ENCODE results near the gene CNOT11. TPM values are rescaled to one million over a fixed set of nuclear protein-coding genes. Genes with fewer than 3 reads are reported as not detected.
A peak's percentile ranks its signal among the peaks of the same experiment; 100 is the strongest.

The CNOT11 gene
- total and polyA plus RNA-seq, 2 of the 4 experiments (the other 2 are of a cell fraction): 36.4 to 55.8 TPM

DNA sequence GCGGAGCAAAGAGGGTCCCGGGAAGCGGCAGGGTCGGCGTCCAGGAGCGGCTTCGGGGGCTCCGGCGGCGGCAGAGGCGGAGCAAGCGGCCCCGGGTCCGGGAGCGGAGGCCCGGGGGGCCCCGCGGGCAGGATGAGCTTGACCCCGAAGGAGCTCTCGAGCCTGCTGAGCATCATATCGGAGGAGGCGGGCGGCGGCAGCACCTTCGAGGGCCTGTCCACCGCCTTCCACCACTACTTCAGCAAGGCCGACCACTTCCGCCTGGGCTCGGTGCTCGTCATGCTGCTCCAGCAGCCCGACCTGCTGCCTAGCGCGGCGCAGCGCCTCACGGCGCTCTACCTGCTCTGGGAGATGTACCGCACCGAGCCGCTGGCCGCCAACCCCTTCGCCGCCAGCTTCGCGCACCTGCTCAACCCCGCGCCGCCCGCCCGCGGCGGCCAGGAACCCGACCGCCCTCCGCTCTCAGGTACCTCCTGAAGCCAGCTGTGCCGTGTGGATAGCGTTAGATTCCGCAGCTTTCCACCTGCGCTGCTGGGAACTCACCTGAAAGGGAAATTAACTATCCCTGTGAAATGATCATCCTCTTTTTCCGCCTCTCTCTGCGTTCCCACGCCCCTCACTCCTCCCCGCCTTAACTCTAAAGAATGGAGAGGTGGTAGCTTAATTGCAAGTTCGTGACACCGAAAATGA lies 472 bp downstream of the CNOT11 start:
- in situ Hi-C loops (cut with MboI; ENCODE audit: low sequenced_read_pairs): no loop called here
- TF ChIP-seq CTCF (conservative IDR thresholded peaks at IDR 0.05; ENCODE audit: low read depth, low read length) (no peak), BHLHE40 (IDR thresholded peaks at IDR 0.05; ENCODE audit: low read depth, low read length) (no peak), CHD1 (IDR thresholded peaks at IDR 0.05; ENCODE audit: low read depth, low read length) (no peak), RCOR1 (IDR thresholded peaks at IDR 0.05; ENCODE audit: insufficient replicate concordance, low read length) (no peak), MAFK (IDR thresholded peaks at IDR 0.05; ENCODE audit: low read depth, low read length) (no peak), RFX5 (IDR thresholded peaks at IDR 0.05; ENCODE audit: low read depth, low read length) (no peak), FOS (IDR thresholded peaks at IDR 0.05; ENCODE audit: low read depth, low read length) (no peak), POLR2A (IDR thresholded peaks at IDR 0.05; ENCODE audit: low read depth, low read length) (no peak; the same call in 1 of the 2 replicates), SMC3 (IDR thresholded peaks at IDR 0.05; ENCODE audit: low read depth, low read length) (no peak), MAZ (IDR thresholded peaks at IDR 0.05; ENCODE audit: borderline replicate concordance, low read depth, low read length) (no peak), MXI1 (IDR thresholded peaks at IDR 0.05; ENCODE audit: borderline replicate concordance, low read depth, low read length) (no peak), CEBPB (IDR thresholded peaks at IDR 0.05; ENCODE audit: low read depth, low read length) (no peak), NFE2L2 (IDR thresholded peaks at IDR 0.05; ENCODE audit: low read depth, low read length) (no peak)
- TF ChIP-seq, protein P1, sequence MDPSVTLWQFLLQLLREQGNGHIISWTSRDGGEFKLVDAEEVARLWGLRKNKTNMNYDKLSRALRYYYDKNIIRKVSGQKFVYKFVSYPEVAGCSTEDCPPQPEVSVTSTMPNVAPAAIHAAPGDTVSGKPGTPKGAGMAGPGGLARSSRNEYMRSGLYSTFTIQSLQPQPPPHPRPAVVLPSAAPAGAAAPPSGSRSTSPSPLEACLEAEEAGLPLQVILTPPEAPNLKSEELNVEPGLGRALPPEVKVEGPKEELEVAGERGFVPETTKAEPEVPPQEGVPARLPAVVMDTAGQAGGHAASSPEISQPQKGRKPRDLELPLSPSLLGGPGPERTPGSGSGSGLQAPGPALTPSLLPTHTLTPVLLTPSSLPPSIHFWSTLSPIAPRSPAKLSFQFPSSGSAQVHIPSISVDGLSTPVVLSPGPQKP (IDR thresholded peaks at IDR 0.05; ENCODE audit: borderline replicate concordance, low read depth, low read length): no peak

More for the DNA sequence above, 472 bp downstream of the CNOT11 start:
- ChIA-PET CTCF (no interaction called here), POLR2A (ENCODE audit: unreplicated experiment) (interaction anchor here (0.6 kb wide), 1 partner anchor 56 kb away, joined by 12 read pairs; no protein-coding TSS in a partner anchor)
- Histone ChIP-seq H4K8ac (ENCODE audit: low read depth in 2 of 2, low read length in 2 of 2) (peak overlapping the region; percentile 46 to 82), H3K79me1 (ENCODE audit: low read depth in 1 of 2, low read length in 2 of 2) (peaks cover 17 to 37% of the 10 kb centered on the region in 2 experiments), H4K5ac (ENCODE audit: low read depth, low read length) (peak overlapping the region; percentile 23), H3K56ac (ENCODE audit: extremely low read depth, insufficient read depth, low read length) (peak overlapping the region; percentile 53; the same call in 1 of the 2 replicates), H3K23ac (ENCODE audit: low read depth, low read length) (peak overlapping the region; percentile 66), H3K36me3 (ENCODE audit: control insufficient read depth, insufficient read depth, low read length) (peaks cover 3% of the 10 kb centered on the region), H2AK5ac (ENCODE audit: low read depth, low read length) (no peak overlapping the region), H2BK20ac (ENCODE audit: low read depth, low read length) (no peak overlapping the region), H3K27ac (ENCODE audit: insufficient read depth, low read length) (peak overlapping the region; percentile 74), H4K91ac (ENCODE audit: insufficient read depth, low read depth, low read length) (no peak overlapping the region; the same call in 1 of the 2 replicates), H2BK120ac (ENCODE audit: low read depth, low read length) (no peak overlapping the region), H3K9me3 (ENCODE audit: control insufficient read depth, insufficient read depth, low read length) (no peaks in the 10 kb centered on the region), H2BK15ac (ENCODE audit: low read depth, low read length) (no peak overlapping the region), H3K4me2 (ENCODE audit: low read depth, low read length) (peak overlapping the region; percentile 99), H3K18ac (ENCODE audit: low read depth, low read length) (no peak overlapping the region), H4K20me1 (ENCODE audit: insufficient read depth, low read length) (peaks cover 15% of the 10 kb centered on the region; the same call in 1 of the 2 replicates), H3K9me1 (ENCODE audit: insufficient read depth, low read length) (peaks cover 9% of the 10 kb centered on the region), H2AK9ac (replicated peaks; ENCODE audit: low read depth, low read length, poor library complexity) (peak overlapping the region; percentile 74), H3K27me3 (ENCODE audit: control insufficient read depth, insufficient read depth, low read length) (no peaks in the 10 kb centered on the region), H3K14ac (replicated peaks; ENCODE audit: low read depth, low read length) (peak overlapping the region; percentile 54), H3K4ac (ENCODE audit: low read depth, low read length) (peak overlapping the region; percentile 13; the same call in 1 of the 2 replicates), H3K9ac (ENCODE audit: low read depth, low read length) (peak overlapping the region; percentile 82), H3K4me3 (ENCODE audit: insufficient read depth, low read depth, low read length) (peak overlapping the region; percentile 84), H2AFZ (replicated peaks; ENCODE audit: low read length, poor library complexity) (peak overlapping the region; percentile 95), H3K4me1 (ENCODE audit: control insufficient read depth, insufficient read depth, low read length) (peaks cover 12% of the 10 kb centered on the region), H2BK5ac (ENCODE audit: low read depth, low read length, poor library complexity, severe bottlenecking) (peak overlapping the region; percentile 59)
- dilution Hi-C loops (cut with HindIII; ENCODE audit: low sequenced_read_pairs, unreplicated experiment) (no loop called here), intact Hi-C loops (cut with micrococcal nuclease) (loop anchor here (5.0 kb wide), 1 partner anchor 241 kb away; no protein-coding TSS in a partner anchor)
- WGBS, 2 experiments (ENCODE audit: extremely low coverage in 2 of 2, insufficient read length in 1 of 2): 0% methylated on average over 42 of the region's 65 CpGs; no CpG with 5 or more reads in 1 of the 2 experiments
- no TSS peak for BruUV-seq (replicated peaks)
- DNase-seq (peak; percentile 68), ATAC-seq (ENCODE audit: low read depth) (peak; percentile 44)
